HG03460 (cell line): Measurements from ENCODE around the gene TTC23L.
"Not testable (repeated sequence)": the region's sequence is repeated elsewhere in the genome, so short reads cannot be mapped to it uniquely, and the experiment has no call there.

Experiments
- ATAC-seq: cut with Tn5 transposase; IDR thresholded peaks from one replicate; pipeline ENCODE4 v1.9.1; 2021; ENCODE audit not compliant: unreplicated experiment

TTC23L gene, protein sequence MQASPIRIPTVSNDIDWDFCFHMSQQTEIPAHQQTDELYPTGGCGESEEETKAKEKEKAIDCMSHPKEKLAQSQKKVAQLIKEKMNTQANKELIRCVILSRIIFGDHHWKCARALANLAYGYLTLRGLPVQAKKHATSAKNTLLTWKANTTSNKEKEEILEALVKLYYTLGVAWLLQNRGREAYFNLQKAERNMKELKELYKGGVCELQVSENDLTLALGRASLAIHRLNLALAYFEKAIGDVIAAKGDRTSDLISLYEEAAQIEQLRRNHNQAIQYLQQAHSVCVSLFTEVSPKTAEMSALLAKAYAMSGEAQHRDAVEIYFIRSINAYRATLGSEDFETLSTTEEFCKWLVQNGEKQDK

DNA sequence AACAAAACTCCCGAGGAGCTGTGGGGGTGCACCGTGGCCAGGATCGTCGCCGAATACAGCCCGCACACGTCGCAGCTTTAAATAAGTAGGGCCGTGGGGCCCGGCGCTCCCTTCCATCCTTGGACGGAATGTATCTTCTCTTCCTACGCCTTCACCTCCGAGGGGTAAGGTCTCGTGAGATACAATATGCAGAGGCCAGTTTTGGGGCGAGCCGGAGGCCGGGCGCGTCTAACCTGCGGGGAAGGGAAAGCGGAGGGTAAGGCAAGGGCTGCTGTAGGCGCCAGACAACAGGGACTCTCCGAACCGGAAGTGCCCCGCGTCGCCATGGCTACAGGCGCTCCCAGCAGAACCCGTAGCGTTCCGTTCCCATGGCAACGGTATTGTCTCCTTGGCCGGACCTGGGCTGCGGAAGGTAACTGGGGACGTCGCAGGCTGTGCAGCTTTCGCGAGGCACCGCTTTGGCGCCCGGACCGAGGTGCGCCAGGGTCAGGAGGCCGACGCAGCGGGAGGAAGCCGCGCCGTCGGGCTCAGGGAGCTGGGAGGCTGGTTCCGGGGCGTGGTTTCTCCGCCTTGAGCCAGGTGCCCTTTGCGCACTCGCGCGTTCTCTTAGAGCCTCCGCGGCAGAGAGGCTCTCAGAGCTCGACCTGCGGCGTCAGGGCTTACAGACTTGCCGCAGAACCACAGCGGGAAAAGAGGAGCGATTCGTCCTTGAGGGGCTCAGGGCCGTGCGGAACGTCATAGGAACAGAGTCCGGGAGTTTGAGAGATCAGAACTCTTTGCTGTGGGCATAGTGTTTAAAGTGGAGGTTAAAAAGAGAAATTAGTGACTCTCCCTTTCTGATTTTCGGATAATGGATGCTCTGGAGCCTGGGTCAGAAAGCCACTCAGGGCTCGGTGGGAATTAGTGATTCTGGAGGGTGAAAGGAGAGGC lies at the start of gene TTC23L:
Gene TTC23L (plus strand): TSS at position 380 of the 930 bp plus-strand sequence. CDS start 1,508 bp downstream, outside the sequence.
- ATAC-seq = peak; percentile 96

DNA sequence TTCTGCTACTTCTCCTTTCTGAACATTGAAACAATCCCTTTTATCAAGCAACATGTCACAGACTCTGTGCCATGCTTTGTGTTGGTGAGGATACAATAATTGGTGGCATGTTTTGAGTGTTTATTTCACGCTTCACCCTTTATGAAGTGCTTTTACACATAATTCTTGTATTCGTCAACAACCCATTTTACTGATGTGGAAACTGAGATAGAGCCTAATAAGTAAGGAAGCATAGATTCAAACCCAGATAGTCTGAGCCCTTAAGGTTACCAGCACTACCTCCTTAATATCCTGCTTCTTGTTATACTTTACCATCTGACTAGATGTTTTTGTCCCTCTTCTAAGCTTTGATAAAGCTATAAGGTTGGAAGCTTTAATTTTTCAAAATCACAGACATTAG lies 49.3 kb upstream of the TTC23L start:
- no peak for ATAC-seq

DNA sequence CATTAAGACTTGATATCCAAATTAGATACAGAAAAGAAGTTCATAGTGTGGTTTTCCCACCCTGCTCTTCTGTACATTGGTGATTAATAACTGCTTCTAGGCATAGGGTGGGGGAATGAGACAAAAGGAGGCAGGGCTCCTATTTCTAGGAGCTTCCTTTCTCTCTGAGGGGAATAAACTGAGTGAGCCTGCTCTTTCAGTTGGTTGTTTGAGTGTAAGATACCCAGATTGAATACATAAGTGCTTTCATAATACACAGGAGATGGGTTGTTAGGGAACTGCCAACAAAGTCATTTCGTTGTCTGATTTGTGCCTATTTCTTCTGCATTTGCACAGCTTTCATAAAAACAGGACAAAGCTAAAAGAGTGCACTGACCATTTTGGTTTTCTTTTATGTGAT lies 48.9 kb upstream of the TTC23L start:
- ATAC-seq = no peak

DNA sequence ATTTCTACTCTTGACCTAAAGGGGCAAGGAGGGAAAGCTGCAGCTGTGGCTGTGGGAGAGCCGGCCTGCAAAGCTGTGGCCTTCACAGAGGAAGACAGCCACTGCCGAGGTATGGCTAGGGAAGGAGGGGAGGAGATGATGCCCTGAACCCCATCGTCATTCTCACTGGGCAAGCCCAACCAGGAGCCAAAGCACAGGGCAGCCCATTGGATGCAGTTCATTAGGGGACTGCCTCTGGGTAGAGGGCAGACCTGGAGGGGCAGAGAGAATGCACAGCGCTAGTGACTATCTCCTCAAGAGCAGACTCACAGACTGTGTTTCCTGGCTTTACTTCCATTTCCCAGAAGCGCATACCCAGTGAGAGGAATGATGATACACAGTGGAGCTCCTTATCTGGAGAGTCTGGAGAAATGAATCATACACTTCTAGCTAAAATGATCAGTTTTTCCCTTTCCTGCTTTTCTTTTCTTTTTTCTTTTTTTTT lies 47.2 kb upstream of the TTC23L start:
- ATAC-seq = no peak

DNA sequence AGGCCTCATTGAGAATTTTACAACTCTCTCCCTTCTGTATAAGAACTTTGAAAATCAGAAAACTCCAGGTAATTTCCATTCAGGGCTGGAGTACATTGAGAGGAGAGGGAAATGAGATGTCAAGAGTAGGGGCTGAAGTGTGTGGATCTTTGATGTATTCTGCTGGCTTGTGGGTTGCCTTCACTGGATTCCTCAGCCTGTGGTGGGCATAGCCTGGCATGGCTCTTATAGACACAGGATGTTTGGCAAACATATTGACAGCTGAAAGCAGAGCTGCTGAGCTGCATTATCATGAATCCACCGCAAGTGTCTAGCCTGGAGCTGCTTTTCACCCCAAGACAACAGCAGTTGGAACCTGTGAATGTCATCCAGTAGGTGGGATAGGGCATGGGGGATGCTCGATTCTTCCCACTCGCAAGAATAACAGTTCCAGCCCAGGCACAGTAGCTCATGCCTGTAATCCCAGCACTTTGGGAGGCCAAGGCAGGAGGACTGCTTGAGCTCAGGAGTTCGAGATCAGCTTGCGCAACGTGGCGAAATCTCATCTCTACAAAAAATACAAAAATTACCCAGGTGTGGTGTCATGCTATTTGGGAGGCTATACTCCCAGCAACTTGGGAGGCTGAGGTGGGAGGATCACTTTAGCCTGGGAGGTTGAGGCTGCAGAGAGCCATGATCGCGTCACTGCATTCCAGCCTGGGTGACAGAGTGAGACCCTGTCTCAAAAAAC lies 36.0 kb upstream of the TTC23L start:
- no peak for ATAC-seq

DNA sequence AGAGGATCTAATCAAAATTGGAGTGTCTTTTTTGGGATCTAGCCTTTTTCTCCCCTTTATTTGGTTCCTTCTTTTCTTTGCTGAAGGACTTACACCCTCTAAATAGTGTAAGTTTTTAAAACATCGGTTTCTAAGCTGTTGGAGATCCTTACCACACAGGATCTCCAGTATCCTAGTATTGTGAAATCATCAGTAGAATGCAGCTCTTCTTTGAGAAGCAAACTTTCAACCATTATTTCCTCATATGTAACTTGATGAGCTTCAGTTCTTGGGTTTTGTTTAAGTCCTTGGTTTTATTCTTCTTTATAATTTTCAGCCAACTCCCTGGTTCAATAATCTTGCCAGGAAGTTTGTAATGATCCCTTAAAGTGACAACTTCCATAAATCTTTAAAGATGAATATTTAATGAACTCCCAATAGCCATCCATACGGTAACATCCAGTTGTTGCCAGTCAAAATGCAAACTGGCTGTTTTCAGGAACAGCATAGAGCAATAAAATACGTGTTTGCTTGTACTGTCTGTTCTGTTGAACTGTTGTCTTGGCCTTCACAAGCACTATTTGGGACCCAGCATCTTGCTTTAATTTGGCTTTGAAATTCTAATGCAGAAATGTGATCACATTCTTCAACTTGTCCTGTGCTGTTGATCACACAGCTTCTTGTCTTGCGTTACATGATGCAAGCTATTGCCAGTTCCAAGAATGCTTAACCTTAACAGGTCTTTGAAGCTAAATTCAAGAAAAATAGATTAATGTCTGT lies 34.8 kb upstream of the TTC23L start:
- no peak for ATAC-seq

DNA sequence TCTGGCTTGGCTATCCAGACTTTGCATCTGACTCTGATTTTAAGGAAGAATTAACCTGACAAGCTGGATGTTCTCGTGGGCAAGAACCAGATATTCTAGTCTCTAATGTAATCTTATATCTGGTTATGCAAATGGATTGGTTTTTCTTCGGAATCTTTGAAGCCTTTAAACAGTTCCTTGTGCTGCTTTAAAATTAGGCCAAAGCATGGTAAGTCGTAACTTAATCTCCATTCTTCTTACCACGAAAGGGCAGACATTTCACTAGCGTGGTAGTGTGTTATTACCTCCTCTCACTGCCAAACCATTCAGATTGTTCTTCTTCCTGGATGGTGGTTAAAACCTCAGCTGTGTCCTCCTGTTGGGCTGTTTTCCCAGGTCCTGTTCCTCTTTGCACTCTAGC lies 34.1 kb upstream of the TTC23L start:
- no peak for ATAC-seq

DNA sequence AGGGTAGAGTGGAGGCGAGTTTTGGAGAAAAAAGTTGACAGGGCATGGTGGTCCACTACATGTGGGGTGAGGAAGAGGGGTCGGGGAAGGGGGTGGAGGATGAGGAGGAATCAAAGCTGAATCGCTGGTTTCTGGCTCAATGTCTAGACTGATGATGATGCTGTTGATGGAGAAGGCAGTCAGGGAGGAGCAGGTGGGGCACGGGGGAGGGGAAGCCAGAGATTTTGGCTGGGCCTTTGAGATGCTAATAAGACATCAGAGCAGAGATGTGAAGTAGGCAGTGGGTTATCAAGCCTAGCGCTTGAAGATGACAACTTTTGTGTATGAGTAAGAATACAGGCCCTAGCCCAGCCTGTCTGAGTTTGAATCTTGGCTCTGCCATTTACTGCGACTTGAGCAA lies 32.4 kb upstream of the TTC23L start:
- ATAC-seq = no peak

DNA sequence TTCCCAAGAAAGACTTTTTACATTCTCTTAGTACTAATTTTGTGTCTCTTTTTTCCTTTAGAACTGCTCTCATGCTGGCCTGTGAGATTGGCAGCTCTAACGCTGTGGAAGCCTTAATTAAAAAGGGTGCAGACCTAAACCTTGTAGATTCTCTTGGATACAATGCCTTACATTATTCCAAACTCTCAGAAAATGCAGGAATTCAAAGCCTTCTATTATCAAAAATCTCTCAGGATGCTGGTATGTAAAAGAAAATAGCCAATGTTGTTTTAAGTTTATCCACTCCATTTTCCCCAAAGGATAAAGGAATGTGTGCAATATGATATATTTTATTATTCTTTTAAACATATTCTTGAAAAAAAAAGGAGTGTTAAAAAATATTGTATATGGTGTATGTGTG lies 27.3 kb upstream of the TTC23L start:
- ATAC-seq = no peak

DNA sequence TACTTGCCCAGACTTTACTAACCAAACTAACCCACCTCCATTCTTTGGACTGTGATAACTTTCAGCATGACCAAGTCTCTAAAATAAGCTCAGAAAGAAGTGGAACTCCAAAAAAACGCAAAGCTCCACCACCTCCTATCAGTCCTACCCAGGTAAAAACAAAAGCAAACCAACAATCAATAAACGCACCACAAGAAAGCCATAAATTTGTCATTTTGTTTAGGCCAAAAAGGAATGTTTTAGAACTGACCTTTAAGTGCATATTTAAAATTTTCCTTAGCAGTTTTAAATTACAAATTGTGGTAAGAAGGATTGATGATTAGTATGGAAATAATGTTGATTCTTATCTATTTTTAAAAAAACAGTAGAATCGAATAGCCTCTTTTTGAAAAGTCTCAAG lies 25.5 kb upstream of the TTC23L start:
- ATAC-seq = no peak

DNA sequence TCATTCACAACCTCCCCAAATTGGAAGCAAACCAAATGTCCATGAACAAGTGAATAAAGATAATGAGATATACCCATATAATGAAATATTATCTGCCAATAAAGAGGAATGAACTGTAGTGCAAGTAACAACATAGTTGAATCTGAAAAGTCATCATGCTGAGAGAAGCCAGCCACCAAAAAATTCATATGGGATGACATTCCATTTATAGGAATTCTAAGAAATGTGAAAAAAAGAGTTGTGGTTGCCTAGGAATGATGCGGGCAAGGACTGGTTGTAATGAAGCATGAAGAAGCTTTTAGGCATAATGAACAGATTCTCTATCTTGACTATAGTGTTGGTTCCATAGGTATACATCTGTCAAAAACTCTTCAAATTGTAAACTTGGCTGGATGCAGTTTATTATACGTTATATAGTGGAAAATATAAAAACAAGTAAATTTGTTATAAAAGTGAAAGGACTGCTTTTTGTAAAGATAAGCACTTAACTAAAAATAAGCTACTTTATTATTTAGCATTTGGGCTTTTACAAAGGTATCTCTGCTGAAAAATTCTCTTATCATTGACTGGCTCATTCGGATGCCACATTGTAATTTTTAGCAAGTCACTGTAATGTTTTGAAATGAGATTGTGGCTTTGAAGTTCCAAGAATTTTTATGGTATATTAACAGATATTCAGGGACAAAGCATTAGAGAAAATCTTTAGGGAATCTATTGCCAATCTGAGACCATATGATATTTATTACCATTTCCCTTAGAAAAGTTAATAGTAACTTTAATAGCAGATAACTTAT lies 21.2 kb upstream of the TTC23L start:
- no peak for ATAC-seq

DNA sequence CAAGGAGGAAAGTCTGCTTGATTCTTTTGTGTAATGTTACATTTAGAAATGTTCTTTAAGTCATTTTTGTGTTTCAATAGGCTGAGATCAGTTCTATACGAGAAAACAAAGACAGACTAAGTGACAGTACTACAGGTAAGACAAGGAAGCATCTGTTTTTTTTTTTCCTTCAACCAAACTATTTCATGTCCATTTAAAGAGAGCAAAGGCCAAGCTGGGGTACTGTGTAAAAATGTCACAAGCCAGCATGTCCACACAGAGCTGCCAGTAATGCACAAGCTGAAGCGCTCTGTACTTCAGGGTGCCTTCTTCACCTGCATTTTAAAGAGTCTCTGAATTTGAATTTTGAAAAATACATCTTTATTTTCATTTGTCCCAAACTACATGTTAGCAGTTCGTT lies 20.2 kb upstream of the TTC23L start:
- no peak for ATAC-seq

DNA sequence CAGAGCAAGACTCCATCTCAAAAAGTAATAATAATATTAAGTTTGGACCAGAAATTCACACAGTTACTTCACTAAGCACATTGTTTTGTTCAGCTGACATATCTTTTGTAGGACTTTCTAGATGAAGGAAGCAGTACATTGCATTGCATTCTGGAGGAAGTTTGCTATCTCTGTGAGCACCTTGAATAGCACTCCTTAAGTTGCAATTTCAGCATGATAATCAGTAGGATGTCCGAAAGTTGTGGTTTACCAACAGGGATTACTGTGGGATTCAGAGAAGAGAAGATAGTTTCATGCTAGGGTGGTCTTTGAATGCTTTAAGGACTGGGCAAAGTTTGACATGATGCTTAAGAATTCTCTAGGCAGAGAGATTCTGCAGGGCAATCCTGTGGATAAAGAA lies 18.4 kb upstream of the TTC23L start:
- no peak for ATAC-seq

DNA sequence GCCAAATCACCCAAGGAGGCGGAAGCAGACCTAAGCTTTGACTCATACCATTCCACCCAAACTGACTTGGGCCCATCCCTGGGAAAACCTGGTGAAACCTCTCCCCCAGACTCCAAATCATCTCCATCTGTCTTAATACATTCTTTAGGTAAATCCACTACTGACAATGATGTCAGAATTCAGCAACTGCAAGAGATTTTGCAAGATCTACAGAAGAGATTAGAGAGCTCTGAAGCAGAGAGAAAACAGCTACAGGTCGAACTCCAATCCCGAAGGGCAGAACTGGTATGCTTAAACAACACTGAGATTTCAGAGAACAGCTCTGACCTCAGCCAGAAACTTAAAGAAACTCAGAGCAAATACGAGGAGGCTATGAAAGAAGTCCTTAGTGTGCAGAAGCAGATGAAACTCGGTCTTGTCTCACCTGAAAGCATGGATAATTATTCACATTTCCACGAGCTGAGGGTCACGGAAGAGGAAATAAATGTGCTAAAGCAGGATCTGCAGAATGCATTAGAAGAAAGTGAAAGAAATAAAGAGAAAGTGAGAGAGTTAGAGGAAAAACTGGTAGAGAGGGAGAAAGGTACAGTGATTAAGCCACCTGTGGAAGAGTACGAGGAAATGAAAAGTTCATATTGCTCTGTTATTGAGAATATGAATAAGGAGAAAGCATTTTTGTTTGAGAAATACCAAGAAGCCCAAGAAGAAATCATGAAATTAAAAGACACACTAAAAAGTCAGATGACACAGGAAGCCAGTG lies 15.8 kb upstream of the TTC23L start:
- no peak for ATAC-seq

DNA sequence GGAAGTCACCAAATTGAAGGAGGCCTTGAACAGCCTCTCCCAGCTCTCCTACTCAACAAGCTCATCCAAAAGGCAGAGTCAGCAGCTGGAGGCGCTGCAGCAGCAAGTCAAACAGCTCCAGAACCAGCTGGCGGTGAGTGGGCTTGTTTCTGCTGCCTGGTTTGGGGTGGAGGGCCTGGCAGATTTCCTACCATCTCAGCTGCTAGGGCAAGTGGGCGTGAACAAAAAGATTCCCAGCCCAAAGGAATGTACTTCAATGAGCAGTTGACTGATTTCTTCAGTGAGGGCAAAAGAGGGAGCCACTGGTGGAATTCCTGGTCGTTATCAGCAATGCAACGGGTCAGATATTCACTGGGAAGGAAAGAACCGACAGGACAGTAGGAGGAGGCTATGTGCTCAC lies 12.6 kb upstream of the TTC23L start:
- ATAC-seq = no peak

DNA sequence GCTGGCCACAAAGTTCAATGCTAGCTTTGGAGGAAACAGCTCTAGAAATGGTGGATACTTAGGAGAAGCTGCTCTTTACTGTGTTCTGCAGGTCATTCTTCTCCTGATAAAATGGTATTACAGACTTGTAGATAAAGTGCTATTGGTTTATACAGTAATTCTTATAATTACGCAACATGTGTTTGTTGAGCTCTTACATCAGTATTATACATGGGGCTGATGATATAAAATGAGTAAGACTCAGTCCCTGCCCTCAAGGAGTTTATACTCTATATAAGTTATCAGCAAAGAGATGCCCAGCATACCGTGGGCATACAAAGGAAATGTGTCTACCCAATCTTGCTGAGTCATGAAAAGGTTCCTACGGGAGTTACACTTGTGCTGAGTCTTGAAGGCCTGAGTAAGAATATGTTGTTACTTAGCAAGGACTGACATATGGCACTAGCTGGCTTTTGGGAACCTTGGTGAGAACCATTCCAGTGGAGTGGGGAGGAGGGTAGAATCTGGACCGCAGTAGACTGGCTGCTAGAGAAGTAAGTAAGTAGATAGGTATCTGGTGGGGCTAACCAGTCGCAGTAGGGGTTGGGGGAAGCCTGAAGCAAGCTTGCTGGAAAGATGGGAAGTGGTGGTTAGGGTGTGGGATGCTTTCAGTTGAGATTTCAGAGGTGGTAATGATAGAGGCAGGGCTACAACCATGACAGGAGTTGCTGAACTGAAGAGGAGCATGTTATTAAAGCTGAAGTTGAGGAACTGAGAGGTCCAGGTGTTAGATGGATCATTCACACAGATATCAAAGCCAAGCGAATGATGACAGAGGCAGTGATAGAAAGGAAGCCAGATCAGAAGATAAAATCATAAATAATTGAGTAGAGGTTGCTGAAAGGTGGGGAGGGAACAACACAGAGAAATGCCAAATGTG lies 11.1 kb upstream of the TTC23L start:
- ATAC-seq = no peak

DNA sequence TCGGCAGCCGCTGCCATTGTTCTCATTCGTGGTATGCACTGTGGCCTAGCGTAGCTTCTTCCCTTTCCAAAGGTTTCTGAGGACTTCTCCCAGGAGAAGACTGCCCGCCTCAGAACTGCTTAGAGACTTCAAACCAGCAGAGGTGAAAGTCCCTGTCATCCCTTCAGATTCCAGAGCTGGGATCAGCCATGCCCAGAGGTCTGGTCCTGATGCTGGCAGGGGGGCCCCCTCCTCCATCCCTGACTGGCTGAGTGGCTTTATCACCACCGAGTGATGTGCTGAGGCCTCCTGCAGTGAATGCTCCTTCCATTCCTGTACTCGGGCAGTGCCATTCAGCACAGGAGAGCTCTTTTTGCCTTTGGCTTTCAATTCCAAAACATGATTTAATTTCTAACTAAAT lies 8.1 kb upstream of the TTC23L start:
- not testable (repeated sequence) for ATAC-seq

DNA sequence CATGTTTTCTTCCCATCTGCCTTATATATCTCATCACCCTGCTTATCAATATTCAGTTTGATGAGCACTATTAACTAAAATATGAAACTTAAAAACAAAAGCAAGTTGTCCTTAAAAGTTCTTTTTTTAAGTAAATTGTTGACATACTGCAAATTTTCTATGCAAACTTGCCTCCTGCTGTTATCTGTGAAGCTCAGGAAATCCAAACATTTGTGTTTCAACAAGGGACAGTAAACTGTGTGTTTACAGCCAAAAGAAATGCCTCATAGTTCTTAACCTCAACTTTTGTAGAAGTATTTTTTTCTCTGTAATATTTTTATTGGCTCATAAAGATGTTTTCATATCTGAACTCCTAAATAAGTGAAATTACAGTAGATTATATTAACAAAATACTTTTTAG lies 7.7 kb upstream of the TTC23L start:
- ATAC-seq = no peak
